NCI-H2171 (cell line): Measurements from ENCODE around the gene SLC36A4.
"Not testable (repeated sequence)": the region's sequence is repeated elsewhere in the genome, so short reads cannot be mapped to it uniquely, and the experiment has no call there.

Experiments used
- DNase-seq: peaks from one replicate; lab custom pipeline; 2025; lab: John Stamatoyannopoulos, UW

SLC36A4 gene

GRCh38 chr11:93118276-93118675 lies 79.5 kb downstream of the SLC36A4 start:
- no peak for DNase-seq

GRCh38 chr11:93117565-93117964 lies 80.2 kb downstream of the SLC36A4 start:
- no peak for DNase-seq

GRCh38 chr11:93116641-93117441 lies 81.0 kb downstream of the SLC36A4 start:
- no peak for DNase-seq

- DNase-seq, result no peak
Measured at GRCh38 chr11:93114304-93114703, 83.5 kb downstream of the SLC36A4 start.

GRCh38 chr11:93113824-93114223 lies 84.0 kb downstream of the SLC36A4 start:
- DNase-seq, result no peak

- not testable (repeated sequence) for DNase-seq
Measured at GRCh38 chr11:93111147-93111546, 86.6 kb downstream of the SLC36A4 start.

- no peak for DNase-seq
Measured at GRCh38 chr11:93100211-93100610, 97.6 kb downstream of the SLC36A4 start.

- DNase-seq, result no peak
Measured at GRCh38 chr11:93099806-93100205, 98.0 kb downstream of the SLC36A4 start.
